ENCODE results near the gene PUS10. TPM values are rescaled to one million over a fixed set of nuclear protein-coding genes. Genes with fewer than 3 reads are reported as not detected.

Gene PUS10
- total RNA-seq, result 14.1 and 16.5 TPM in 2 replicates

GRCh38 chr2:61017556-61018317 is at the start of gene PUS10, which contains the start of gene PEX13:
TSS of gene PUS10 (minus strand) at chr2:61018255. CDS start at chr2:61011890, 6,365 bp downstream.
TSS of gene PEX13 (plus strand) at chr2:61017720. CDS start at chr2:61017760, 40 bp downstream.

DNA sequence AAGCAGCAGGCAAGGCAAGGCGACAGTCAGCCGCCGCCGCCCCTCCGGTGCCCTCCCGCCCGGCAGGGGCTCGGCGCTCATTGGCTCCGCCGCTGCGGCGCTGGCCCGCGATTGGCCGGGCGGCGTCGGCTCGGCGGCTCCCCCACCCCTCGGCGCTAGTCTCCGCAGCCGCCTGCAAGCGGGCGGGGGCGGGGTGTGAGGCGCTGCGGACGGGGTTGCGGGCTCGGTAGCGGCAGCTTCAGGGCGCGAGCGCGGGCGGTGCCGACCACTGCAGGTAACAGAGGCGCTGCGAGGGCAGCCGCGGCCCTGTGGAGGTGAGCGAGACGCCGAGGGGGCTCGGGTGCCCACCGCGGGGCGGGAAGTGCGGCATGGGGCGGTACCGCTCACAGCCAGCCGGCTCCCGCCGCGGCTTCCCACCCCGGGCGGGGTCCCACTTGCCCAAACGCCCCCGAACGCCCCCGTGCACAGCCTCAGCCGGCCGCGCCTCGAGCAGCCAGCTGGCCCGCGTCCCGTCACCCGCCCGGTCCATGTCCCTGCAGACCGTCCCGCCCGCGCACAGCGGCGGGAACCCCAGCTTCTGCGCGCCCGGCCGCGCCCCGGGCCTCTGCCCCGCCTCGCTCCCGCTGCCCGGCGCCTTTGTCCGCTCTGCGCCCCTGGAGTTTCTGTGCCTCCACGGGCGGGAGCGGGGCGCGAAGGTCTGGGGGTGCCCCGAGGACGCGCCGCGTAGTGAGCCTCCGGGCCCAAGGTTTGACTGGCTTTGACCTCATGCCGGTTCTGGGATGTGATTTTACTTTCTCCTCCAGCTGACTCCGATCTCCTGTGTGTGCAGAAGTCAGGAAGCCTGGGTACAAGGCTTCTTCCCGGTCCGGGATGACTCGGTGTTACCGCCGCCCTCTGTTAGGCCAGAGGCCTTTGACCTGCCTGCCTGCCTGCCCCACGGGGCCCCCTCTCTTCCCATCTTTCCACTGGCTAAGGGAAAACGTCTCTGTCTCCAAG is 48.0 kb upstream of the PUS10 start, which contains the start of gene SANBR:
Gene SANBR (plus strand): TSS at position 158 of the 996 bp plus-strand sequence. CDS start 4,480 bp downstream, outside the sequence.

Small RNA genes lying within 50 kb of the gene (small RNA-seq; reads per million reads assigned to genes)
- gene RNA5SP95, result not detected
- gene RNU4-51P, result not detected

Other genes with a start within 250 kb of the PUS10 start
- gene REL, start 136.7 kb downstream of the PUS10 start, total RNA-seq, result 11.6 and 12.4 TPM in 2 replicates
- gene PEX13, start 535 bp downstream of the PUS10 start, total RNA-seq, result 41.9 and 47.3 TPM in 2 replicates
- gene SANBR, start 47.6 kb upstream of the PUS10 start, total RNA-seq, result 26.3 and 29.8 TPM in 2 replicates
- 8.5 and 11.7 TPM in 2 replicates for gene C2orf74, start 143.9 kb upstream of the PUS10 start, total RNA-seq